HG02938 (cell line): Measurements from ENCODE around the gene ZNF516.

Experiments used
- ATAC-seq: cut with Tn5 transposase; IDR thresholded peaks from one replicate; pipeline ENCODE4 v1.9.1; 2021; ENCODE audit warnings: mild to moderate bottlenecking, moderate library complexity; ENCODE audit not compliant: unreplicated experiment

Gene ZNF516

GRCh38 chr18:76387608-76388007 lies 107.4 kb downstream of the ZNF516 start:
- ATAC-seq = no peak

- no peak for ATAC-seq
Observed at GRCh38 chr18:76386886-76387285, 108.2 kb downstream of the ZNF516 start.

GRCh38 chr18:76386071-76386470 lies 109.0 kb downstream of the ZNF516 start:
- ATAC-seq = no peak

- ATAC-seq = no peak
Observed at GRCh38 chr18:76385681-76385975, 109.4 kb downstream of the ZNF516 start.

GRCh38 chr18:76384861-76385680 lies 110.0 kb downstream of the ZNF516 start:
- ATAC-seq = no peak

GRCh38 chr18:76384114-76384790 lies 110.8 kb downstream of the ZNF516 start:
- ATAC-seq = no peak

- no peak for ATAC-seq
Observed at GRCh38 chr18:76383636-76384035, 111.4 kb downstream of the ZNF516 start.

GRCh38 chr18:76382275-76382674 lies 112.8 kb downstream of the ZNF516 start:
- ATAC-seq = no peak

GRCh38 chr18:76380791-76381405 lies 114.1 kb downstream of the ZNF516 start:
- ATAC-seq = no peak

- no peak for ATAC-seq
Observed at GRCh38 chr18:76380127-76380729, 114.8 kb downstream of the ZNF516 start.

GRCh38 chr18:76379226-76380126 lies 115.6 kb downstream of the ZNF516 start:
- no peak for ATAC-seq

- no peak for ATAC-seq
Observed at GRCh38 chr18:76378526-76379215, 116.4 kb downstream of the ZNF516 start.

- no peak for ATAC-seq
Observed at GRCh38 chr18:76377359-76377756, 117.7 kb downstream of the ZNF516 start.

GRCh38 chr18:76376668-76377358 lies 118.2 kb downstream of the ZNF516 start:
- no peak for ATAC-seq

GRCh38 chr18:76376225-76376624 lies 118.8 kb downstream of the ZNF516 start:
- no peak for ATAC-seq

- peak; percentile 91 for ATAC-seq
Observed at GRCh38 chr18:76374330-76375281, 120.4 kb downstream of the ZNF516 start.

- ATAC-seq = no peak
Observed at GRCh38 chr18:76373297-76373696, 121.7 kb downstream of the ZNF516 start.
